HS-27A (cell line): ENCODE measurements around the gene OSBPL10.
"Not testable (repeated sequence)": the region's sequence is repeated elsewhere in the genome, so short reads cannot be mapped to it uniquely, and the experiment has no call there.

Experiments
- DNase-seq: peaks from one replicate; pipeline ENCODE4 v3.0.0-alpha.2; 2012; ENCODE audit warnings: low read depth, missing footprints

OSBPL10 gene

DNA sequence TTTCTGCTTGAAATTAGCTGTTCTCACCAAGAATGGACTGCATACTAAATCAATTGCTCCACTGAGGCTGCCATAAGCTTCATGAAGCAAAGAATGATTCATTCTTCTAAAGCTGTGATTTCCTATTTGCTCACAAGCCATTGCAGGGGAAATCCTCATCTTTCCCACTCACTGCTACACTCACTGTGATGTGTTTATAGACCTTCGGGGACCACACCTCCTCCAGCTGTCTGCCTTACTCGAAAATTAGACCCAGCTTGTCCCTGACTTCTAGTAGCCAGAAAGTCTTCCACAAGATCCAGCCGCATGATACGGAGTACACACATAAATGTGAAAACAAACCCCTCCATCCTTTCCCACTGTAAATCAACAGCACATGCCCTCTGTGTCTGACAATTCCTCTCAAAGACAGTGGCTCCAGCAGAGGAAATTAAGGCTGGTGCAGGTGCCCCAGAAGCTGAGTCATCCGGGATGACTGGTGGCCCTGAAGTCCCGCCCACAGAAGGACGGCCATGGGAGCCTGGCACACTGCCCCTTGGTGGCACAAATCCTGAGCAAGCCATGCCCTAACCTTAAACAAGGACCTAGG, 276.4 kb downstream of the OSBPL10 start:
- peak; percentile 26 for DNase-seq

- DNase-seq: no peak
Observed at GRCh38 chr3:31704156-31704555, 276.9 kb downstream of the OSBPL10 start.

DNA sequence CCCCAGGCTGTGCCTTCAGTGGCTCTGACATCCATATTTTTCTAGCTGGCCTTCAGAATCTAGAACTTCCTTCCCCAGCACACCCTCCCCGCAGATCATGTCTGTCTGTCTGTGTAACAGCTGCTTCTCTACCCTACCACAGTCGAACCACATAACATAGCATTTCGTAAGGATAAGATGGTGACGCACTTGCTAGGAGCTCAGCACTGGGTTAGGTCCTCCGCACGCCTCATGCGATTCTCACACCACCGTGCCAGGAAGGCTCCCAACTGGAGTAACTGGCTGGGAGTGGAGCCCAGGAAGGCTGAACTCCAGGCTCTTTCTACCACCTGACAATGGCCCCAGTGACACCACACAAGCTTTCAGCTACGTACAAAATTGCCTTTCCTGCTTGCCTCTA, 279.8 kb downstream of the OSBPL10 start:
- DNase-seq: no peak

DNA sequence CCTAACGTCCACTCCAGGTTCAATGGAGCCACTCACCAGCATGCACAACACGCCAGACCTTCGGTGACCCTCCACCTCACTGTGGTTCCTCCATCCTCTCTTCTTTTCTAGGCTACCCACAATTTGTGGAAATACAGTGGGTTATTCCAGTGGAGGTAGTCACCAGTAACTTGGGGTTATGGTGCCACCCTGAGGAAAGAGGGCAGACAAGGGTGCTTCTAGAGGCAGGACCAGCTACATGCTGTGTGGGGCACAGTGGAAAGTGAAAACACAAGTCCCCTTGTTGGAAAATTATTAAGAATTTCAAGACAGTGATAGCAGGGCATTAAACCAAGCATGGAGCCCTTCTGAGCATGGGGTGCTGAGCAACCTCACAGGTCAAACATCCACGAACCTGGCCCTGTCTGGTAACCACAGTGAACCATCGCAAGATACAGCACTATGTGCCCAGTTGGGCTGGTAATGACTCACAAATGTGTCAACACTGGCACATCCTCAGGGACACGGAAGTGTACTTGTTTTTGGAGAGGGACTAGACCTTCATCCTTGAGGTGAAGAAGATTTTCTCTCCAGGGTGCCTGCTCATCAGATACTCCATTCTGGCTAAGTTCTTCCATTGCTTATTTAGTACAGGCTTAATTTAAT, 281.6 kb downstream of the OSBPL10 start:
- peak; percentile 24 for DNase-seq

DNA sequence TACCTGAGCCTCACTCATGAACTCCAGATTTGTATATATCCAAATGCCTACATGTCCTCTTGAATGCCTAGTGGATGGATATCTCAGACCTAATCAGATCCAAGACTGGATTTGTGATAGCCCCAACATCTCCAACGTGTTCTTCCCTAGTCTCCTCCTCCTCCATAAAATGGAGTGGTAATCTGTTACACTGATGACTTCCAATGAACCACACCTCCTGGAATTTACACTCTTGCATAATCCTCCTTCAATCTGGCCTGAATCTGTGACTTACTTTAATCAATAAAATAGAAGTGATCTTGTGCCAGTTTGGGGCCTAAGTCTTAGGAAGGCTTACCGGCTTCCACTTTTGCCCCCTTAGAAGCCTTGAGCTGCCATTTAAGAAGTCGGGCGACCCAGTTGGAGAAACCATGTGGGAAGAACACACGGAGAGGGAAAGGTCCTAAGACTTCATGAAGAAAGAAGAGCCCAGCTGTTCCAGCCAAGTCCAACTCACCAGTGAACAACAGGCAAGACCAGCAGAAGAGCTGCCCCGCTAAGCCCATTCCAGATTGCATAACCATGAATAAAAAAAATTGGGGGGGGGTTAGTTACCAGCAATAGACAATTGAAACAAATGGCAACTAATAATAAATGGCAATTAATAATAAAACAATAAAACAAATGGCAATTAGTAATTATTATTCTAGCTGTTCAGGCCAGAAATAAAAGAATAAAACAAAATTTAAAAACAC, 284.1 kb downstream of the OSBPL10 start:
- DNase-seq: no peak

DNA sequence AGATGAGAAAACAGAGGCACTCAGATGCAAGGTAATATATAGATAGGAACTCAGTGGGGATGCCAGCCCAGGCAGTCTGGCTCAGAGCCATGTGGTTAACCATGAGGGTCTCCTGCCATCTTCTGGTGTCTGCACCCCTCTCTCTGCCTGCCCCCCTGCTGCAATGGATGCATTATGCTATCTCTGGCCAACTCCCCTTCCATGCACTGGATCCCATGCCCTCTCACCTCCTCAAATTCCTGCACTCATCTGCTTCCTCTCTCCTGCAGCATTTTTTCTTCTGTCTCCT, 285.1 kb downstream of the OSBPL10 start:
- DNase-seq: no peak

DNA sequence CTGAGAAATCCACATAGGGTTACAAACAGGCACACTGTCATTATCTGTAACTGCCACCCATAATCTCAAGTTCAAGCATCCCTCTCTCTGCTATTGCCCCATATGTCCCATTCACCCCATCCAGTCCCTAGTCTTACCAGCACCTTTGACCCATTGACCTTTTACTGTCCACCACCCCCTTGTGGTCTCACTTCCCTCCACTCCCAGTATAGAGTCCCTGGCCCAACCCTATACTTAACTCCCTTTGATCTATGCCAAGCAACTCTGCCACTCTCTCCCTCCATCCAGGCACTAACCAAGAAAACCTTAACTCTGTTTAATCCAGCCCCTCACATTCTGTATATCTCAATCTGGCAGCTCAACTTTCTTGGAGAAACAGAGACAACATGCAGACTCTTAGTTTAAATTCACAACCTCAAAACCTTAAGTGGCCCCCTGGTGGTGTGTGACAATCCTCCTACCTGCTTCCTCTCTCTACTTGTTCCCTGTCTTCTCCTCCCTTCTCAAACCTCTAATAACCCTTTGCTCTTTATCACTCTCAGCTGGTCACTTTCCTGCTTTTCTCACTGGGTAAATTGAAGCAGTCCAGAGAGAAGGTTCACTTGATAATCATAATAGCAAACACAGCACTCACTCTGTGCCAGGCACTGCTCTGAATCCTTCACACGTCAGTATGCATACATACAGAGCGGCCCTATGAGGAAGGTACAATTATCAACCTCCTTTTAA, 285.6 kb downstream of the OSBPL10 start:
- no peak for DNase-seq

GRCh38 chr3:31693346-31693745, 287.7 kb downstream of the OSBPL10 start:
- DNase-seq: no peak

- no peak for DNase-seq
Observed at GRCh38 chr3:31692751-31693150, 288.3 kb downstream of the OSBPL10 start.

GRCh38 chr3:31690771-31691170, 290.3 kb downstream of the OSBPL10 start:
- DNase-seq: no peak

DNA sequence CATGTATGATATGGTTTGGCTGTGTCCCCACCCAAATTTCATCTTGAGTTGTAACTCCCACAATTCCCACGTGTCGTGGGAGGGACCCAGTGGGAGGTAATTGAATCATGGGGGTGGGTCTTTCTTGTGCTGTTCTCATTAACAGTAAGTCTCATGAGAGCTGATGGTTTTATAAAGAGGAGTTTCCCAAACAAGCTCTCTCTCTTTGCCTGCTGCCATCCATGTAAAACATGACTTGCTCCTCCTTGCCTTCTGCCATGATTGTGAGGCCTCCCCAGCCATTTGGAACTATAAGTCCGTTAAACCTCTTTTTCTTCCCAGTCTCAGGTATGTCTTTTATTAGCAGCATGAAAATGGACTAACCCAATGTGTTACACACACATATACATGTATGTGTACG, 291.5 kb downstream of the OSBPL10 start:
- DNase-seq: not testable (repeated sequence)

DNA sequence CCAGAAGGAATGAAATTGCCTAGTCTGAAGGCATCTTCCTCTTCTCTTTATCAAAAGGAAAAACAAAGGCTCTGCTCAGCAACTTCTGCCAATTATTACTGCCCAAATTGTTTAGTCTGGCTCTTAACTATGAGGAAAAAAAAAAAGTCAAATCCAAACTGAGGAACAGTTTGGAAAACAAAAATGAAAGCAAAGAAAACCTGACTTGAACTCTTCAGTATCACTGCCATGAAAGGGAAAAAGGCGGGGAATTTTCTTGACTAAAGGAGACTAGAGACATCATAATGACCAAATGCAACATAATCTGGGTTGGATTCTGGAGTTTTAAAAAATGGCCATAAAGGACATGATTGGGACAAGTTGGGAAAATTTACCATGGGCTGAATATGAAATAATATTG, 292.1 kb downstream of the OSBPL10 start:
- DNase-seq: no peak

- no peak for DNase-seq
Observed at GRCh38 chr3:31687020-31687802, 293.9 kb downstream of the OSBPL10 start.

DNA sequence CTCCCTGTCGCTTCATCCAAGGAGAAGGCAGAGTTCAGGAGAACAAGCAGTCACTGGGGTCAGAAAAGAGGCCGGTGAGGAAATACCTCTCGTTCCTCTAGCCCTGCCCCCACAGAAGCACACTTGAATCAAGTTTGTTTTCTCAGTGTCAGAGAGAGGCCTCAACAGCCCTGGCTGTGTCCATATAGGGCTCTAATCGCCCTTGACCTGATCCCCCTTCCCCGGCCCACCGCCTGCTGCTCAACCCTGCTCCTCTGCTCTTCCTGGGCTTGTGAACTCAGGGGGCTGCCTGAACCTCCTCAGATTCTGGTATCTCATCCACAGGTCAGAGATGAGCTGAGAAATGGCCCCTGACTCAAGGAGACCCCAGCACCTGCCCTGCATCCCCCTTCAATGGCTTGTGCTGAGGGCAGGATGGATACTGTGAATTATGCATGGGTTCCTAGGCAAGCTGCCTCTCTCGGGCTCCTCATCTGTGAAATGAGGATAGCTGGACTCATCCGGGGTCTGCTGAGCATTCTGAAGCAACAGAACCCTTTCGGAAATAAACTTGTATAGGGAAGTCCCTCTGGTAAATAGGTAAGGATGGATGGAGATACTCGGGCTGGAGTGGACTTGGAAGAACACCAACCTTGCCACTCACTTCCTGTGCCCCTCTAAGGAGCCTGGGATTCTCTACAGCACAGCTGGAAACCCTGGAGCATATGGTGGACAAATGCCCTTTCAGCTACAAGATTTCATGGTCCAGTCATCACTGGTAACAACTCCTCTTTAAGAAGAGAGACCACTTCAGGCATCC, 300.8 kb downstream of the OSBPL10 start:
- no peak for DNase-seq

- no peak for DNase-seq
Observed at GRCh38 chr3:31676556-31676955, 304.5 kb downstream of the OSBPL10 start.

DNA sequence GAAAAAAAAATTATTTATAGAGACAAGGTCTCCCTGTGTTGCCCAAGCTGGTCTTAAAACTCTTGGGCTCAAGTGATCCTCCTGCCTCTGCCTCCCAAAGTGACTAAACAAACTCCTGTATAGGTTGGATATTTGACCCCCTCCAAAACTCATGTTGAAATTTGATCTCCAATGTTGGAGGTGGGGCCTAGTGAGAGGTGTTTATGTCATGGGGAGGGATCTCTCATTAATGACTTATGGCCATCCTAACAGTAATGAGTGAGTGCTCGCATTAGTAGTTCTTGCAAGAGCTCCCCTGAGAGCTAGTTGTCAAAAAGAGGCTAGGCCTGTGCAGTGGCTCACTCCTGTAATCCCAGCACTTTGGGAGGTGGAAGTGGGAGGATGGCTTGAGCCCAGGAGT, 307.1 kb downstream of the OSBPL10 start:
- no peak for DNase-seq

GRCh38 chr3:31671976-31672375, 309.1 kb downstream of the OSBPL10 start:
- DNase-seq: no peak

DNA sequence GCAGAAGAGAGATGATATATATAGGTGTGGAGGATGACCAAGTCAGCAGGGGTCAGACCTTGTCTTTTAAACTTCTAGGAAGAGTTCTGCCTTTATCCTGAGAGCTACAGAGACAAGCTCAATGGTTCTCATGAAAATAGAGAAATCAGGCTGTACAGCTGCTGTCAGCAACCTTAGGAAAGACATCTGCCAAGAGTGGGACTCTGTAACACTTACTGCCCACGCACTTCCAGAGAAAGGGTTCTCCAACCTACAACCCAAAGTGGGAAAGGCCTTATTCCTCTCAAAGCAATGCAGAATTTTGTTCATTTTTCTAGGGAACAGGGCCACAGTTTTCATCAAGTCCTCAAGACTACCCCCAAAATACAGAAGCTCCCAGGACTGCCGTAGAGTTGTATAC, 309.6 kb downstream of the OSBPL10 start:
- no peak for DNase-seq

DNA sequence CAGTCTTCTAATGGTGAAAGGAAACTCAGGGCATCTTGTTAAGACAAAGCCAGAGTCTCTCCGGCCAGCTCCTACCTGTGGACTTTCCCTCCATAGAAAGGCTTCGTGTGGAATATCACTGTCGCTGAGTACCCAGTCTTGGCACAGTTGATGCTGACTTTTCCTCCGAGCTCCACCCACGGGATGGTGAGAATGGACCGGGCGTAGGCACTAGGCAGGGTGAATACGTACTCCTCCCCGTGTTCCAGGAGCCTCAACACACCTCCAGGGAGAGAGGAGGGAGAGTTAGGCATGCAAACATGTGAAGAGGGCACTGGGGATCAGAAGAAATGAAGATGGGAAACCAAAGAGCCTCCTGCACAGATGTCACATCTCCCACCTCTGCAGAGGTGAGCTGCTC, 310.3 kb downstream of the OSBPL10 start:
- DNase-seq: no peak

DNA sequence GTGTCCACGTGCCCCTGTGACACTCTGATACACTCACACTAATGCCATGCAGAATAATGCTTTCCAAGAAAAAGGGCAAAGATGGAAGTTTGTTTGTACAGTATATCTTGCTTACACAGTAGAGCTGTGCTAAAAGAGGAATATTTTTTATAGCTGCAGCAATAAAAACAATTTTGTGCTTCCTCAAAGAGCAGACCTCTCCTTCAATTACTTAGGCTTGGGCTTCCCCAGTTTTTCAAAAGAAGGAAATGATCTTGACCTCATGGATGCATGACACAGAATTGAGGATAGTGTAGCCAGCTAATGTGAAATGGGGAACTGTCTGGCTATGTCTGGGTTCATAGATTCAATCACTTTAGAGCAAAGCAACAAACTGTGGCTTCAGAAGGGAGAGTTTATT, 310.9 kb downstream of the OSBPL10 start:
- DNase-seq: no peak

DNA sequence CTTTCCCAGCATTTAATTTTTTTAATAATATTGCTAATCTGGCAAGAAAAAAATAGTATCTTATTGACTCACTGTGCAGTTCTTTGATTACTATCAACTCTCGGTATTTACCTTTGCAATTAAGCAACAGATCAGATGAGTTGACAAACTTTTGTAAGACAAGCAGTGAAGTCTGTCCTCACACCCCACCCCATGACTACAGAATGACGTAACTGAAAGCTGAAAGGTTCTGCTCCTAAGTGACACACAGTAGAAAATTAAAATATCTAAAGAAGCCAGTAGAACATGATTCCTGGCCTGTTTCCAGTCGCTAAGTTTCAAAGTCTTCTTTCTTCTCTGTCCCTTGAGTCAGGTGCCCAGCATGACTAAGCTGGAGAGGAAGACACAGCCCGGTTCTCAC, 312.8 kb downstream of the OSBPL10 start:
- DNase-seq: no peak
